AG04449 (cell line): ENCODE measurements around the gene ATP2C2.
"Not testable (repeated sequence)": the region's sequence is repeated elsewhere in the genome, so short reads cannot be mapped to it uniquely, and the experiment has no call there.

ENCODE experiments used
- CTCF ChIA-PET: fragments of 350-600 bp; formaldehyde crosslinking; extraction: SDS; loops from one replicate; lab custom pipeline; 2021; ENCODE audit warnings: antibody characterized with exemption; lab: Yijun Ruan, JAX
- POLR2A ChIA-PET: fragments of 400-600, 350-600 bp; formaldehyde crosslinking; extraction: SDS; loops from one replicate; lab custom pipeline; 2020; ENCODE audit warnings: antibody characterized with exemption, inconsistent platforms; lab: Yijun Ruan, JAX
- DNase-seq: peaks from one replicate; pipeline ENCODE4 v3.0.0-alpha.2; 2010; ENCODE audit warnings: low read depth, low spot score
- H3K4me3 ChIP-seq: 2 replicates; pipeline ENCODE4 v1.5.1; 2011; ENCODE audit warnings: low read depth, mild to moderate bottlenecking, control low read depth, low read length
- TF ChIP-seq, protein P1 (sequence below): IDR thresholded peaks from one replicate; pipeline ENCODE4 v1.5.1; 2011; ENCODE audit warnings: mild to moderate bottlenecking, moderate library complexity, low read length, control low read depth, inconsistent platforms; ENCODE audit not compliant: insufficient read depth; ENCODE audit errors: missing control alignments

Gene ATP2C2

GRCh38 chr16:84396537-84397008, 28.2 kb downstream of the ATP2C2 start:
- DNase-seq: no peak
- ChIA-PET CTCF (interaction anchor here (1.5 kb wide), 1 partner anchor 13 kb away, joined by 6 read pairs; no protein-coding TSS in a partner anchor), POLR2A (interaction anchor here (0.7 kb wide), 1 partner anchor 173 kb away, joined by 3 read pairs; no protein-coding TSS in a partner anchor)
- H3K4me3 ChIP-seq: no peak overlapping the region
- TF ChIP-seq, protein P1, sequence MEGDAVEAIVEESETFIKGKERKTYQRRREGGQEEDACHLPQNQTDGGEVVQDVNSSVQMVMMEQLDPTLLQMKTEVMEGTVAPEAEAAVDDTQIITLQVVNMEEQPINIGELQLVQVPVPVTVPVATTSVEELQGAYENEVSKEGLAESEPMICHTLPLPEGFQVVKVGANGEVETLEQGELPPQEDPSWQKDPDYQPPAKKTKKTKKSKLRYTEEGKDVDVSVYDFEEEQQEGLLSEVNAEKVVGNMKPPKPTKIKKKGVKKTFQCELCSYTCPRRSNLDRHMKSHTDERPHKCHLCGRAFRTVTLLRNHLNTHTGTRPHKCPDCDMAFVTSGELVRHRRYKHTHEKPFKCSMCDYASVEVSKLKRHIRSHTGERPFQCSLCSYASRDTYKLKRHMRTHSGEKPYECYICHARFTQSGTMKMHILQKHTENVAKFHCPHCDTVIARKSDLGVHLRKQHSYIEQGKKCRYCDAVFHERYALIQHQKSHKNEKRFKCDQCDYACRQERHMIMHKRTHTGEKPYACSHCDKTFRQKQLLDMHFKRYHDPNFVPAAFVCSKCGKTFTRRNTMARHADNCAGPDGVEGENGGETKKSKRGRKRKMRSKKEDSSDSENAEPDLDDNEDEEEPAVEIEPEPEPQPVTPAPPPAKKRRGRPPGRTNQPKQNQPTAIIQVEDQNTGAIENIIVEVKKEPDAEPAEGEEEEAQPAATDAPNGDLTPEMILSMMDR: no peak

DNA sequence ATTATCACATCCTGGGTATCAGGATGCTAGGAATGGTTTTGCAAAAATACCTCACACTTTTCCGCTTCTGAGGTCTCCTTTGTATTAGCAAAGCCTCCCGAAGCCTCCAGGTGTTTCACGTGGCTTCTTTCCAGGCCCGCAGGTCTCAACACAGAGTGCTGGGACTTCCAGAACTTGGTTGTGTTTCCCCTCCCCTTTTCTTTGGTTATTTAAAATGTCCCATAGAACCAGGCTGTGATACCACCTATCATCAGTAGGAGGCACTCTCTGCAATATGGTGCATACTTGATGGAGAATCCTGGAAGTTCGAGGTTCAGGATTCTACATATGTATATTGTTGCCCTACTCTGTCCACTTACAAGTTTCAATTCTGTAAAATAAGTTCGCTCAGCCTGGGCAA, 28.8 kb downstream of the ATP2C2 start:
- ChIA-PET POLR2A (no interaction called here), CTCF (interaction anchor here (1.5 kb wide), 1 partner anchor 12 kb away, joined by 6 read pairs; no protein-coding TSS in a partner anchor)
- H3K4me3 ChIP-seq: no peak overlapping the region
- TF ChIP-seq, protein P1: no peak
- no peak for DNase-seq

GRCh38 chr16:84398701-84399100, 30.4 kb downstream of the ATP2C2 start:
- POLR2A ChIA-PET: no interaction called here
- DNase-seq: no peak
- TF ChIP-seq, protein P1: no peak
- no peak overlapping the region for H3K4me3 ChIP-seq
- CTCF ChIA-PET: interaction anchor here (1.6 kb wide), 1 partner anchor 91 kb away, joined by 5 read pairs; no protein-coding TSS in a partner anchor

DNA sequence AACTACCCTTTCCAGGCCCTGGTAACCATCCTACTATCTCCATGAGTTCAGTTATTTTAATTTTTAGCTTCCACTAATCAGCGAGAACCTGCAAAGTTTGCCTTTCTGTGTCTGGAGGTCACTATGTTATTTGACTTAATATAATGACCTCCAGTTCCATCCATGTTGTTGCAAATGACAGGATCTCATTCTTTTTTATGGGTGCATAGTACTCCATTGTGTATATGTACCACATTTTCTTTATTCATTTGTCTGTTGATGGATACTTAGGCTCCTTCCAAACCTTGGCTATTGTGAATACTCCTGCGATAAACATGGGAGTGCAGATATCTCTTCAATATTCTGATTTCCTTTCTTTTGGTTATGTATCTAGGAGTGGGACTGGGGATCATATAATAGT, 31.6 kb downstream of the ATP2C2 start:
- CTCF ChIA-PET, H3K4me3 ChIP-seq, POLR2A ChIA-PET, DNase-seq: not testable (repeated sequence)

DNA sequence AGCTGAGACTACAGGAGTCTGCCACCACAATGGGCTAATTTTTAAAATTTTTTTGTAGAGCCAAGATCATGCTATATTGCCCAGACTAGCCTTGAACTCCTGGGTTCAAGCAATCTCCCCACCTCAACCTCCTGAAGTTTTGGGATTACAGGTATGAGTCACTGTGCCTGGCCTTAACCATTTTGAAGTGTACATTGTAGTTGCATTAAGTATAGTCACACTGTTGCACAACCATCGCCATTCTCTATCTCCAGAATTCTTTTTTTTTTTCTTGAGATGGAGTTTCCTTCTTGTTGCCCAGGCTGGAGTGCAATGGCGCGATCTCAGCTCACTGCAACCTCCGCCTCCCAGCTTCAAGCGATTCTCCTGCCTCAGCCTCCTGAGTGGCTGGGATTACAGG, 35.1 kb downstream of the ATP2C2 start:
- CTCF ChIA-PET, POLR2A ChIA-PET, H3K4me3 ChIP-seq: not testable (repeated sequence)

GRCh38 chr16:84404324-84404723, 36.0 kb downstream of the ATP2C2 start:
- no peak for DNase-seq
- ChIA-PET CTCF (no interaction called here), POLR2A (no interaction called here)
- H3K4me3 ChIP-seq: no peak overlapping the region
- TF ChIP-seq, protein P1: no peak

More for the DNA sequence above, 35.1 kb downstream of the ATP2C2 start:
- not testable (repeated sequence) for DNase-seq

- POLR2A ChIA-PET: no interaction called here
- DNase-seq: no peak
Observed at GRCh38 chr16:84404936-84405639, 36.8 kb downstream of the ATP2C2 start.

More at GRCh38 chr16:84404936-84405639, 36.8 kb downstream of the ATP2C2 start:
- CTCF ChIA-PET: no interaction called here
- TF ChIP-seq, protein P1: no peak
- no peak overlapping the region for H3K4me3 ChIP-seq
